GM23338 (cell line): ENCODE measurements around the gene PTPN18. TPM values are rescaled to one million over a fixed set of nuclear protein-coding genes. Genes with fewer than 3 reads are reported as not detected.

Experiments used
- ATAC-seq: fragments of 200-7000 bp; cut with Tn5 transposase; 3 replicates; pipeline ENCODE4 v1.9.1; 2020
- DNase-seq: peaks from one replicate; pipeline ENCODE4 v3.0.0-alpha.2; 2015; ENCODE audit warnings: low spot score
- H2AFZ ChIP-seq: fragments of 200-600 bp; sonication (generic); 2 replicates; pipeline ENCODE4 v1.8.0; 2016; ENCODE audit warnings: antibody characterized with exemption, mild to moderate bottlenecking, moderate library complexity
- H3F3A ChIP-seq: fragments of 200-600 bp; sonication (generic); replicated peaks from 2 replicates; pipeline ENCODE4 v1.8.0; 2017; ENCODE audit warnings: antibody characterized with exemption, mixed run types, low read depth
- H3K27ac ChIP-seq: fragments of 200-600 bp; sonication (generic); 2 replicates; pipeline ENCODE4 v1.6.1; 2016; ENCODE audit warnings: low read depth
- H3K27me3 ChIP-seq: fragments of 200-600 bp; sonication (generic); 2 replicates; pipeline ENCODE4 v1.8.0; 2016; ENCODE audit warnings: mild to moderate bottlenecking, mixed run types, moderate library complexity; ENCODE audit not compliant: insufficient read depth
- H3K36me3 ChIP-seq: fragments of 200-600 bp; sonication (generic); 2 replicates; pipeline ENCODE4 v1.8.0; 2016; ENCODE audit warnings: mild to moderate bottlenecking; ENCODE audit not compliant: insufficient read depth
- H3K4me1 ChIP-seq: fragments of 200-600 bp; sonication (generic); 2 replicates; pipeline ENCODE4 v1.8.0; 2016; ENCODE audit warnings: mild to moderate bottlenecking, moderate library complexity; ENCODE audit not compliant: insufficient read depth
- H3K4me2 ChIP-seq: fragments of 200-600 bp; sonication (generic); 2 replicates; pipeline ENCODE4 v1.7.1; 2017; ENCODE audit warnings: mixed run types
- H3K4me3 ChIP-seq: fragments of 200-600 bp; sonication (generic); 2 replicates; pipeline ENCODE4 v1.6.1; 2016; ENCODE audit warnings: mixed run types
- H3K79me2 ChIP-seq: fragments of 200-600 bp; sonication (generic); replicated peaks from 2 replicates; pipeline ENCODE4 v1.8.0; 2017; ENCODE audit warnings: mild to moderate bottlenecking; ENCODE audit not compliant: insufficient read depth
- H3K9me2 ChIP-seq: fragments of 200-600 bp; sonication (generic); 2 replicates; pipeline ENCODE4 v1.8.0; 2017; ENCODE audit not compliant: insufficient read depth
- H4K20me1 ChIP-seq: fragments of 200-600 bp; sonication (generic); replicated peaks from 2 replicates; pipeline ENCODE4 v1.8.0; 2017; ENCODE audit warnings: mild to moderate bottlenecking; ENCODE audit not compliant: insufficient read depth
- H3K27ac Mint-ChIP-seq: 2 replicates; pipeline ENCODE4 v1.8.0; 2020; ENCODE audit warnings: inconsistent platforms, mild to moderate bottlenecking, moderate library complexity, mixed read lengths
- H3K27me3 Mint-ChIP-seq: 3 replicates; pipeline ENCODE4 v1.8.0; 2022; ENCODE audit warnings: low read depth, mild to moderate bottlenecking, moderate library complexity, mixed read lengths, inconsistent platforms; ENCODE audit not compliant: insufficient read depth, poor library complexity
- H3K36me3 Mint-ChIP-seq: 3 replicates; pipeline ENCODE4 v1.8.0; 2021; ENCODE audit warnings: low read depth, mild to moderate bottlenecking, inconsistent platforms, moderate library complexity, mixed read lengths
- H3K4me1 Mint-ChIP-seq: 3 replicates; pipeline ENCODE4 v1.8.0; 2020; ENCODE audit warnings: mild to moderate bottlenecking, inconsistent platforms, mixed read lengths
- H3K4me3 Mint-ChIP-seq: 3 replicates; pipeline ENCODE4 v1.8.0; 2021; ENCODE audit warnings: moderate library complexity, mild to moderate bottlenecking, inconsistent platforms, mixed read lengths
- H3K9me3 Mint-ChIP-seq: 3 replicates; pipeline ENCODE4 v1.8.0; 2020; ENCODE audit warnings: moderate library complexity, mild to moderate bottlenecking, inconsistent platforms, mixed read lengths
- CREB1 ChIP-seq: fragments of 250-450 bp; sonication (Bioruptor Pico); IDR thresholded peaks from 2 replicates; pipeline ENCODE4 v1.5.0; 2020; ENCODE audit warnings: low read depth, mild to moderate bottlenecking, moderate library complexity
- CTCF ChIP-seq, 2 experiments: fragments of 200-600 bp in 1 of 2; sonication (generic) in 1 of 2; conservative IDR thresholded peaks; 2 replicates each; pipeline versions ENCODE4 v1.5.1 to v1.6.1; 2016 to 2017; ENCODE audit warnings: antibody characterized with exemption in 2 of 2, low read depth in 2 of 2, mild to moderate bottlenecking in 2 of 2, moderate library complexity in 1 of 2
- EZH2 ChIP-seq: fragments of 200-600 bp; sonication (generic); IDR thresholded peaks from one replicate; pipeline ENCODE4 v1.8.0; 2017; ENCODE audit warnings: antibody characterized with exemption, mild to moderate bottlenecking, low read depth; ENCODE audit not compliant: unreplicated experiment
- EZH2phosphoT487 ChIP-seq: fragments of 200-600 bp; sonication (generic); IDR thresholded peaks from one replicate; pipeline ENCODE4 v1.8.1; 2018; ENCODE audit warnings: antibody characterized with exemption; ENCODE audit not compliant: unreplicated experiment
- JUNB ChIP-seq: IDR thresholded peaks from one replicate; pipeline ENCODE4 v1.6.1; 2016; ENCODE audit warnings: antibody characterized with exemption; ENCODE audit not compliant: unreplicated experiment
- NANOG ChIP-seq: IDR thresholded peaks from 2 replicates; pipeline ENCODE4 v1.6.1; 2016; ENCODE audit warnings: antibody characterized with exemption, borderline replicate concordance
- POLR2AphosphoS5 ChIP-seq: IDR thresholded peaks from 2 replicates; pipeline ENCODE4 v1.6.1; 2016; ENCODE audit warnings: antibody characterized with exemption, low read depth
- REST ChIP-seq: IDR thresholded peaks from one replicate; pipeline ENCODE4 v1.6.1; 2018; ENCODE audit warnings: antibody characterized with exemption; ENCODE audit not compliant: unreplicated experiment
- STAT1 ChIP-seq: IDR thresholded peaks from one replicate; pipeline ENCODE4 v1.6.1; 2016; ENCODE audit warnings: antibody characterized with exemption; ENCODE audit not compliant: unreplicated experiment
- ZNF114 ChIP-seq: fragments of 250-450 bp; sonication (Bioruptor Pico); IDR thresholded peaks from 2 replicates; pipeline ENCODE4 v1.5.0; 2020; ENCODE audit warnings: mild to moderate bottlenecking, moderate library complexity
- ZNF331 ChIP-seq: fragments of 250-450 bp; sonication (Bioruptor Pico); IDR thresholded peaks from 2 replicates; pipeline ENCODE4 v1.5.0; 2020; ENCODE audit warnings: low read depth, mild to moderate bottlenecking, moderate library complexity
- polyA plus RNA-seq: library from polyadenylated mRNA; unstranded; fragments of >200 nt; fragmentation: Nextera tagmentation; extraction: Ambion mirVana; gene quantifications from 2 replicates; pipeline ENCODE4 v1.2.1, GENCODE V29; 2016
- total RNA-seq: library from RNA; depleted of rRNA; stranded (reverse); fragments of >200 nt; shearing (Covaris generic); gene quantifications from 2 replicates; pipeline ENCODE4 v1.2.3, GENCODE V29; 2014
- TF ChIP-seq, protein P1 (sequence below): IDR thresholded peaks from 2 replicates; pipeline ENCODE4 v1.6.1; 2016; ENCODE audit warnings: antibody characterized with exemption
- TF ChIP-seq, protein P2 (sequence below): fragments of 250-450 bp; sonication (Bioruptor Pico); IDR thresholded peaks from 2 replicates; pipeline ENCODE4 v1.5.0; 2020; ENCODE audit warnings: mild to moderate bottlenecking, moderate library complexity

PTPN18 gene
- total and polyA plus RNA-seq, 2 experiments from 2014 or later: 10.1 to 10.9 TPM

DNA sequence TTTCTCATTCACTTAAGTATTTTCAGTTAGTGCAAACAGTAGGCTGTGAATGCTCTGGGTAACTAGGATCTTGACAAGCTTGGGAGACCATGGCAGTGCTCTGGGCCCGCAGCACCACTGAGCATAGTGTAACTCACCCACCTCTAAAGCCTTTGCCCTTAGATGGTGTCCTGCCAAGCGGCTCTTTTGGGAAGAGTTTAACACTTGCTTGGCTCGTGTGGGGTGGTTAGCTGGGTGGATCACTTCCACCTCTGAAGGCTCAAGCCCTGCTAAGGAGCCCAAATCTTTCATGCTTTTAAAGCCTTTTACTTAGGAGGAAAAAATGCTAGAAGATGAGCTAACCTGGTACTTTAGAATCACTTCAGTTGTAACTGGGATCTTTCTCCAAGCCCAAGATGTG is 33.9 kb downstream of the PTPN18 start (continued):
- TF ChIP-seq POLR2AphosphoS5 (no peak), ZNF331 (no peak), CREB1 (CRISPR knock-in tag) (no peak)

GRCh38 chr2:130390460-130391057 is 34.7 kb downstream of the PTPN18 start:
- peak overlapping the region; percentile 82 for H3K4me3 Mint-ChIP-seq
- Histone ChIP-seq H3F3A (no peaks in the 10 kb centered on the region), H3K4me3 (peak overlapping the region; percentile 85), H3K27ac (no peak overlapping the region), H3K79me2 (no peaks in the 10 kb centered on the region), H3K4me2 (peak overlapping the region; percentile 90), H2AFZ (peak overlapping the region; percentile 59), H3K9me2 (no peaks in the 10 kb centered on the region), H3K4me1 (peaks cover 7% of the 10 kb centered on the region), H4K20me1 (no peaks in the 10 kb centered on the region), H3K27me3 (peaks cover 17% of the 10 kb centered on the region), H3K36me3 (no peaks in the 10 kb centered on the region)
- no peak overlapping the region for H3K27ac Mint-ChIP-seq
- peaks cover 23% of the 10 kb centered on the region for H3K4me1 Mint-ChIP-seq
- DNase-seq (no peak), ATAC-seq (no peak)
- H3K9me3 Mint-ChIP-seq: no peaks in the 10 kb centered on the region
- H3K36me3 Mint-ChIP-seq: no peaks in the 10 kb centered on the region
- peaks cover 8% of the 10 kb centered on the region for H3K27me3 Mint-ChIP-seq
- TF ChIP-seq JUNB (no peak), NANOG (no peak), REST (no peak), EZH2phosphoT487 (no peak), STAT1 (no peak), POLR2AphosphoS5 (no peak), EZH2 (no peak), CTCF (conservative IDR thresholded peaks at IDR 0.05; ENCODE audit: low read depth in 2 of 2) (no peak), CREB1 (CRISPR knock-in tag) (no peak), ZNF331 (no peak), ZNF114 (no peak)
- TF ChIP-seq, protein P1, sequence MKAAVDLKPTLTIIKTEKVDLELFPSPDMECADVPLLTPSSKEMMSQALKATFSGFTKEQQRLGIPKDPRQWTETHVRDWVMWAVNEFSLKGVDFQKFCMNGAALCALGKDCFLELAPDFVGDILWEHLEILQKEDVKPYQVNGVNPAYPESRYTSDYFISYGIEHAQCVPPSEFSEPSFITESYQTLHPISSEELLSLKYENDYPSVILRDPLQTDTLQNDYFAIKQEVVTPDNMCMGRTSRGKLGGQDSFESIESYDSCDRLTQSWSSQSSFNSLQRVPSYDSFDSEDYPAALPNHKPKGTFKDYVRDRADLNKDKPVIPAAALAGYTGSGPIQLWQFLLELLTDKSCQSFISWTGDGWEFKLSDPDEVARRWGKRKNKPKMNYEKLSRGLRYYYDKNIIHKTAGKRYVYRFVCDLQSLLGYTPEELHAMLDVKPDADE: no peak
- TF ChIP-seq, protein P2, sequence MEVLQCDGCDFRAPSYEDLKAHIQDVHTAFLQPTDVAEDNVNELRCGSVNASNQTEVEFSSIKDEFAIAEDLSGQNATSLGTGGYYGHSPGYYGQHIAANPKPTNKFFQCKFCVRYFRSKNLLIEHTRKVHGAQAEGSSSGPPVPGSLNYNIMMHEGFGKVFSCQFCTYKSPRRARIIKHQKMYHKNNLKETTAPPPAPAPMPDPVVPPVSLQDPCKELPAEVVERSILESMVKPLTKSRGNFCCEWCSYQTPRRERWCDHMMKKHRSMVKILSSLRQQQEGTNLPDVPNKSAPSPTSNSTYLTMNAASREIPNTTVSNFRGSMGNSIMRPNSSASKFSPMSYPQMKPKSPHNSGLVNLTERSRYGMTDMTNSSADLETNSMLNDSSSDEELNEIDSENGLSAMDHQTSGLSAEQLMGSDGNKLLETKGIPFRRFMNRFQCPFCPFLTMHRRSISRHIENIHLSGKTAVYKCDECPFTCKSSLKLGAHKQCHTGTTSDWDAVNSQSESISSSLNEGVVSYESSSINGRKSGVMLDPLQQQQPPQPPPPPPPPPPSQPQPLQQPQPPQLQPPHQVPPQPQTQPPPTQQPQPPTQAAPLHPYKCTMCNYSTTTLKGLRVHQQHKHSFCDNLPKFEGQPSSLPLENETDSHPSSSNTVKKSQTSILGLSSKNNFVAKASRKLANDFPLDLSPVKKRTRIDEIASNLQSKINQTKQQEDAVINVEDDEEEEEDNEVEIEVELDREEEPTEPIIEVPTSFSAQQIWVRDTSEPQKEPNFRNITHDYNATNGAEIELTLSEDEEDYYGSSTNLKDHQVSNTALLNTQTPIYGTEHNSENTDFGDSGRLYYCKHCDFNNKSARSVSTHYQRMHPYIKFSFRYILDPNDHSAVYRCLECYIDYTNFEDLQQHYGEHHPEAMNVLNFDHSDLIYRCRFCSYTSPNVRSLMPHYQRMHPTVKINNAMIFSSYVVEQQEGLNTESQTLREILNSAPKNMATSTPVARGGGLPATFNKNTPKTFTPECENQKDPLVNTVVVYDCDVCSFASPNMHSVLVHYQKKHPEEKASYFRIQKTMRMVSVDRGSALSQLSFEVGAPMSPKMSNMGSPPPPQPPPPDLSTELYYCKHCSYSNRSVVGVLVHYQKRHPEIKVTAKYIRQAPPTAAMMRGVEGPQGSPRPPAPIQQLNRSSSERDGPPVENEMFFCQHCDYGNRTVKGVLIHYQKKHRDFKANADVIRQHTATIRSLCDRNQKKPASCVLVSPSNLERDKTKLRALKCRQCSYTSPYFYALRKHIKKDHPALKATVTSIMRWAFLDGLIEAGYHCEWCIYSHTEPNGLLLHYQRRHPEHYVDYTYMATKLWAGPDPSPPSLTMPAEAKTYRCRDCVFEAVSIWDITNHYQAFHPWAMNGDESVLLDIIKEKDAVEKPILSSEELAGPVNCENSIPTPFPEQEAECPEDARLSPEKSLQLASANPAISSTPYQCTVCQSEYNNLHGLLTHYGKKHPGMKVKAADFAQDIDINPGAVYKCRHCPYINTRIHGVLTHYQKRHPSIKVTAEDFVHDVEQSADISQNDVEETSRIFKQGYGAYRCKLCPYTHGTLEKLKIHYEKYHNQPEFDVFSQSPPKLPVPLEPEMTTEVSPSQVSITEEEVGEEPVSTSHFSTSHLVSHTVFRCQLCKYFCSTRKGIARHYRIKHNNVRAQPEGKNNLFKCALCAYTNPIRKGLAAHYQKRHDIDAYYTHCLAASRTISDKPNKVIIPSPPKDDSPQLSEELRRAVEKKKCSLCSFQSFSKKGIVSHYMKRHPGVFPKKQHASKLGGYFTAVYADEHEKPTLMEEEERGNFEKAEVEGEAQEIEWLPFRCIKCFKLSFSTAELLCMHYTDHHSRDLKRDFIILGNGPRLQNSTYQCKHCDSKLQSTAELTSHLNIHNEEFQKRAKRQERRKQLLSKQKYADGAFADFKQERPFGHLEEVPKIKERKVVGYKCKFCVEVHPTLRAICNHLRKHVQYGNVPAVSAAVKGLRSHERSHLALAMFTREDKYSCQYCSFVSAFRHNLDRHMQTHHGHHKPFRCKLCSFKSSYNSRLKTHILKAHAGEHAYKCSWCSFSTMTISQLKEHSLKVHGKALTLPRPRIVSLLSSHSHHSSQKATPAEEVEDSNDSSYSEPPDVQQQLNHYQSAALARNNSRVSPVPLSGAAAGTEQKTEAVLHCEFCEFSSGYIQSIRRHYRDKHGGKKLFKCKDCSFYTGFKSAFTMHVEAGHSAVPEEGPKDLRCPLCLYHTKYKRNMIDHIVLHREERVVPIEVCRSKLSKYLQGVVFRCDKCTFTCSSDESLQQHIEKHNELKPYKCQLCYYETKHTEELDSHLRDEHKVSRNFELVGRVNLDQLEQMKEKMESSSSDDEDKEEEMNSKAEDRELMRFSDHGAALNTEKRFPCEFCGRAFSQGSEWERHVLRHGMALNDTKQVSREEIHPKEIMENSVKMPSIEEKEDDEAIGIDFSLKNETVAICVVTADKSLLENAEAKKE: no peak
